HG03139 (cell line): ENCODE results near the gene ZNF316.

Source experiments
- ATAC-seq: cut with Tn5 transposase; IDR thresholded peaks from one replicate; pipeline ENCODE4 v1.9.1; 2021; ENCODE audit not compliant: unreplicated experiment

The ZNF316 gene

DNA sequence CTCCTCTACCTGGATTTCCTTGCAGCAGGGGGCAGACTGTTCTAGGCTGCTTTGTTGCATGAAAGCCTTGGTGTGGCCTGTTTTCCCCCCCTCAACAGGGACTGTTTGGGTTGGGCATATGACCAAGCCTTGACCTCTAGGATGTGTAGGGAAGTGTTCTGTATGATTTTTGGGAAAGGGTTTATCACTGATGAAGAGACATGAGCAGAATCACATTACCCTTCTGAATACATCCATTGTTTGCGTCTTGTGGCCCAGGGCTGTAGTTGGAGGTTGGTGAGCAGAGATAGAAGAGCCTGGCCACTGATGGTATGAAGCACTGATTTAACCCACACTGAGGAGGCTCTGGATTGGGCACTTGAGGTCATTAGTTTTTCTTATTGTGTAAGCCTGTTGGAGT lies 43.0 kb downstream of the ZNF316 start:
- ATAC-seq: no peak

GRCh38 chr7:6691103-6691502 lies 54.0 kb downstream of the ZNF316 start:
- no peak for ATAC-seq

DNA sequence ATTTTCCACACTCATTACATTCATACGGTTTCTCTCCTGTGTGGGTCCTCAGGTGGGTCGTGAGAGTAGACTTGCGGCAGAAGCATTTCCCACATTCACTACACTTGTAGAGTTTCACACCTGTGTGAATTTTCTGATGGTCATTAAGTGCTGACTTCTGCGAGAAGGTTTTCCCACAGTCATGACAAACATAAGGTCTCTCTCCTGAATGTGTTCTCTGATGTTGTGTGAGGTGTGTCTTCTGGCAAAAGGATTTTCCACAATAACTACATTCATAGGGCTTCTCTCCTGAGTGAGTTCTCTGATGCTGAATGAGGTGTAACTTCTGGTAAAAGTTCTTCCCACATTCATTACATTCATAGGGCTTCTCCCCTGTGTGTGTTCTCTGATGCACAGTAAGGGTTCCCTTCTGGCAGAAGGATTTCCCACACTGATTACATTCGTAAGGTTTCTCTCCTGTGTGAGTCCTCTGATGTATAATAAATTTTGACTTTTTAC lies 54.5 kb downstream of the ZNF316 start:
- ATAC-seq: no peak

GRCh38 chr7:6700793-6701192 lies 63.7 kb downstream of the ZNF316 start:
- no peak for ATAC-seq

GRCh38 chr7:6701860-6702259 lies 64.7 kb downstream of the ZNF316 start:
- no peak for ATAC-seq
